HG03354 (cell line): Measurements from ENCODE around the gene MANSC4.
"Not testable (repeated sequence)": the region's sequence is repeated elsewhere in the genome, so short reads cannot be mapped to it uniquely, and the experiment has no call there.

Experiments used
- ATAC-seq: cut with Tn5 transposase; IDR thresholded peaks from one replicate; pipeline ENCODE4 v1.9.1; 2021; ENCODE audit warnings: mild to moderate bottlenecking; ENCODE audit not compliant: unreplicated experiment, poor library complexity, severe bottlenecking

MANSC4 gene

GRCh38 chr12:27766587-27766986 is 13.4 kb downstream of the MANSC4 start:
- no peak for ATAC-seq

GRCh38 chr12:27762757-27763156 is 17.3 kb downstream of the MANSC4 start:
- no peak for ATAC-seq

GRCh38 chr12:27756670-27757195 is 23.3 kb downstream of the MANSC4 start:
- no peak for ATAC-seq

- no peak for ATAC-seq
These were observed 25.2 kb downstream of the MANSC4 start for GRCh38 chr12:27754795-27755194.

- no peak for ATAC-seq
These were observed 28.5 kb downstream of the MANSC4 start for GRCh38 chr12:27751386-27752047.

GRCh38 chr12:27747111-27747820 is 32.8 kb downstream of the MANSC4 start:
- no peak for ATAC-seq

GRCh38 chr12:27745734-27746133 is 34.3 kb downstream of the MANSC4 start:
- ATAC-seq: not testable (repeated sequence)

GRCh38 chr12:27743601-27744000 is 36.4 kb downstream of the MANSC4 start:
- ATAC-seq: no peak

- ATAC-seq: not testable (repeated sequence)
These were observed 45.7 kb downstream of the MANSC4 start for GRCh38 chr12:27734321-27734720.

GRCh38 chr12:27733791-27734190 is 46.2 kb downstream of the MANSC4 start:
- no peak for ATAC-seq

- ATAC-seq: peak; percentile 78
These were observed 46.9 kb downstream of the MANSC4 start for GRCh38 chr12:27733052-27733656.

- peak; percentile 56 for ATAC-seq
These were observed 47.8 kb downstream of the MANSC4 start for GRCh38 chr12:27732281-27732680.

GRCh38 chr12:27730097-27730588 is 49.9 kb downstream of the MANSC4 start:
- ATAC-seq: no peak

GRCh38 chr12:27723212-27723611 is 56.8 kb downstream of the MANSC4 start:
- no peak for ATAC-seq
